SH-SY5Y (cell line): ENCODE data around the gene COG4.

Experiments
- GATA2 ChIP-seq: IDR thresholded peaks from 2 replicates; pipeline ENCODE4 v1.6.1; 2011; ENCODE audit warnings: mild to moderate bottlenecking, low read depth, low read length
- GATA3 ChIP-seq: IDR thresholded peaks from 2 replicates; pipeline ENCODE4 v1.6.1; 2011; ENCODE audit warnings: low read depth, mild to moderate bottlenecking, low read length, moderate library complexity

Gene COG4

DNA sequence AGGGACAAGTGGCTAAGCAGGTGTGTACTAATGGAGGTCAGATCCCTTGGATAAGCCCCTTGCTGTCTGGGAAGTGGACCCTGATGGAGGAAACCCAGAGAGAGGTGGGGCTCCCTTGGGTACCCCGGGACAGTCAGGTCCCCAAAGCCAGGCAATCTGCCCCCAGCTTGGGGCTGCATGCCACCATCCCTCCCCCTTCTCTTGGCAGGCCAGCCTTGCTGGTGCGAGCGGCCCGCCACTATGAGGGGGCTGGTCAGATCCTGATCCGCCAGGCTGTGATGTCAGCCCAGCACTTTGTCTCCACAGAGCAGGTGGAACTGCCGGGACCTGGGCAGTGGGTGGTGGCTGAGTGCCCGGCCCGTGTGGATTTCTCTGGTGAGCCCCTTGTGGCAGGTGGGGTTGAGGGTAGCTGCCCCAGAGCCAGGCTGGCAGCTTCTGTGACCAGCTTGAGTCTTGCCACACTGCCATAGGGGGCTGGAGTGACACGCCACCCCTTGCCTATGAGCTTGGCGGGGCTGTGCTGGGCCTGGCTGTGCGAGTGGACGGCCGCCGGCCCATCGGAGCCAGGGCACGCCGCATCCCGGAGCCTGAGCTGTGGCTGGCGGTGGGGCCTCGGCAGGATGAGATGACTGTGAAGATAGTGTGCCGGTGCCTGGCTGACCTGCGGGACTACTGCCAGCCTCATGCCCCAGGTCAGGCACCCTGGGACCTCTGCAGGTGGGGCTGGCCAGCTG is 48.9 kb downstream of the COG4 start:
- TF ChIP-seq GATA2 (peak; percentile 58), GATA3 (no peak)

DNA sequence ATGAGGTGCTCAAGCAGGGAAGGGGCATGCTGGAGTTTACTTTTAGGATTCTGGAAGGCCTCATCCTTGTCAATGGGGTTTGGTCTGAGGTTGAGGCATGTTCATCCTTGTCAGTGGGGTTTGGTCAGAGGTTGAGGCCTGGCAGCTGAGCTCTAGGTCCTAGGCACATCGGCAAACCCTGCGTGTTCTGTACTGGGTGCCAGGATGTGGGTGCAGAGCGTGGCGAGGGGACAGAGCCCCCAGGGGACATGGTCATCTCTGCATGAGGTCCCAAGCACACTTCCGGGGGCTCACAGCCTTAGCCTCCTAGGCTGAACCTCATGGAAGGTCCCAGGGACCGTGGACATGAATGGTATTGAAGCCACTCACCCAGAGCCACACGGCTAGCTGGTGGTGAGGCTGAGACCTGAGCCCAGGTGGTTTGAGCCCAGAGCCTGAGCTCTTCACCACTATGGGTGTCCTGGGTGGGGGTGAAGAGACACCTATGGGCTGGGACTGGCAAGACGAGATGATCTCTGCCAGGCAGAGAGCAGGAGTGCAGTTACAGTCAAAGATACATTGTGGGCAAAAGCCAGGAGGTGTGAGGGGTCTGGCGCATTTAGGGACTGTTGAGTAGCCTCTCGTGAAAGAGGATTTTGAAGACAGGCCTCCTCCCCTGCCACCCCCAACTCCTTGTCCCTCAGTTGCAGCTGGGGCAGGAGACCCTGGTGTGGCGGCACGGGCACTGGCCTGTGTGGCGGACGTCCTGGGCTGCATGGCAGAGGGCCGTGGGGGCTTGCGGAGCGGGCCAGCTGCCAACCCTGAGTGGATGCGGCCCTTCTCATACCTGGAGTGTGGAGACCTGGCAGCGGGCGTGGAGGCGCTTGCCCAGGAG is 49.7 kb downstream of the COG4 start:
- TF ChIP-seq GATA2 (no peak), GATA3 (no peak)

DNA sequence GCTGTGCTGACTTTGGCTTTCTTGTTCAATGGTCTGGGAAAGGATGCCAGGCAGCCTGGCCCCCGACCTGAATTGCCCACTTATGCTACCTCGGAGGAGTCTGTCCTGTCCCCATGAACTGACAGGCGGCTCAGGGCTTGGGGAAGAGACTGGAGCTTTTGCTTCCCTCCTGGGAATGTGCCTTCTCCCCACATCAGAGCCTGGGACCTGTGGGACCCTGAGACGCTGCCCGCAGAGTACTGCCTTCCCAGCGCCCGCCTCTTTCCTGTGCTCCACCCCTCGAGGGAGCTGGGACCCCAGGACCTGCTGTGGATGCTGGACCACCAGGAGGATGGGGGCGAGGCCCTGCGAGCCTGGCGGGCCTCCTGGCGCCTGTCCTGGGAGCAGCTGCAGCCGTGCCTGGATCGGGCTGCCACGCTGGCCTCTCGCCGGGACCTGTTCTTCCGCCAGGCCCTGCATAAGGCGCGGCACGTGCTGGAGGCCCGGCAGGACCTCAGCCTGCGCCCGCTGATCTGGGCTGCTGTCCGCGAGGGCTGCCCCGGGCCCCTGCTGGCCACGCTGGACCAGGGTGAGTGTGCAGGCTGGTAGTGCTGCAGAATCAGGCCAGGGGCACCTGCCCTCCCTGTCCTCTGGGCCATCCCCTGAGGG is 50.4 kb downstream of the COG4 start:
- TF ChIP-seq GATA2 = no peak
- no peak for TF ChIP-seq GATA3

DNA sequence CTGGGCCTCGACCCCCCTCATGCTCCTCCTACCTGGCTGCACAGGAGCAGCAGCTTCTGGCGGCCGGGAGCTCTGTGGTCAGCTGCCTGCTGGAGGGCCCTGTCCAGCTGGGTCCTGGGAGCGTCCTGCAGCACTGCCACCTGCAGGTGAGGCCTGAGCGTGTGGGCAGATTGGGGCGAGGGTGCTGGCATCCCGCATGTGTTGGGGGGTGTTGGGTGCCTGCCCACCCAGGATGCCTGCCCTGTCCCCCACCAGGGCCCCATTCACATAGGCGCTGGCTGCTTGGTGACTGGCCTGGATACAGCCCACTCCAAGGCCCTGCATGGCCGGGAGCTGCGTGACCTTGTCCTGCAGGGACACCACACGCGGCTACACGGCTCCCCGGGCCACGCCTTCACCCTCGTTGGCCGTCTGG is 52.4 kb downstream of the COG4 start:
- TF ChIP-seq GATA2 (no peak), GATA3 (no peak)

DNA sequence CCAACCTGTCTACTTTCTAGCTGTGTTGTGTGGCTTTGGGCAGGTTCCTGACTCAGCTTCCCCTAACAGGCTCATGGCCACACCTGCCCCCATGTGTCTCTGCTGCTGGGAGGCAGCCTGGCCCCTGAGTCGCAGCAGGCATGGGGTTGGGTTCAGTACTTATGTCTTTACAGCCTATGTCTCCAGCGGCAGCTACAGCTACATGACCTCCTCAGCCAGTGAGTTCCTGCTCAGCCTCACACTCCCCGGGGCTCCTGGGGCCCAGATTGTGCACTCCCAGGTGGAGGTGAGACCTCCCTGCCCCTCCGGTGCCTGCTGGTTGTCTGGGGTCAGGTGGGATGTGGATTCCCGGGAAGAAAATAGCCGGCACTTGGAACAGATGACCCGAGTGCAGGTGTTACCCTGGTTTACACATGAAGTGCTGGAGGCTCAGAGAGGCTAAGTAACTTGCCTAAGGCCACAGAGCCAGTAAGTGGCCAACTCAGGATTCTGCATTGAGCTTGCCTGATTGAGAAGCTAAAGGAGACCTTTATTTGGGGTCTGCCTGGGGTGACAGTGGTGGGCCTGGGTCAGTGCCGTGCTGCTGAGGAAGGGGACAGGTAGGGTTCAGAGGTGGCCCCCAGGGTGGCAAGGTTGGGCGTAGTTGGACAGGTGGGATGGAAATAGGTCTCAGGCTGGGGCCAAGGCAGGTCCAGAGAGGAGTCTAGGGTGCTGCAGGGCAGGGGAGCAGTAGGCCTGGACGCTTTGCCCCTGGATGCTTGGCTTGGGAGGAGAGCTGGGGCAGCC is 53.0 kb downstream of the COG4 start:
- TF ChIP-seq GATA2 (no peak), GATA3 (no peak)

DNA sequence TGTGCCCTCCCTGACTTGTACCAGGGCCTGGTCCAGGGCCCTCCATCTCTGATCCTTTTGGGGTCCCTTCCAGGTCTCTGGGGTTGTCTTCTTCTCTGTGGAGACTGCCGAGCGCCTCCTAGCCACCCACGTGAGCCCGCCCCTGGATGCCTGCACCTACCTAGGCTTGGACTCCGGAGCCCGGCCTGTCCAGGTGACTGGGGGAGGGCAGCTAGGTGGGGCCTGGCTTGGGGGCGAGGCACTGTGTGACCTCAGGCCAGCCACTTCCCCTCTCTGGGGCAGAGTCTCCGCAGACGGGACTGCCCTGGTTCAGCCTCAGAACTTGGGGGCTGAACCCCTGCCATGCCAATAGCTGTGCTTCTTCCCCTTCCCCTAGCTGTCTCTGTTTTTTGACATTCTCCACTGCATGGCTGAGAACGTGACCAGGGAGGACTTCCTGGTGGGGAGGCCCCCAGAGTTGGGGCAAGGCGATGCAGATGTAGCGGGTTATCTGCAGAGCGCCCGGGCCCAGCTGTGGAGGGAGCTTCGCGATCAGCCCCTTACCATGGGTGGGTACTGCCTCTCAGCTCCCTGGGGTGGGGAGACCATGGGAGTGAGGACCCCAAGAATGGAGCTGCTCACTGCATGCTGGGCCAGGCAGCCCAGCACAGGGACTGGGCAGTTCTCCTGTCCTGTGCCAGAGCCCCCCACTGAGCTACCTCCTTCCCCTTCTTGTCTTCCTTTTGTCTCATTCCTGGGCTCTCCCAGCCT is 54.4 kb downstream of the COG4 start:
- TF ChIP-seq GATA2 (no peak), GATA3 (no peak)

DNA sequence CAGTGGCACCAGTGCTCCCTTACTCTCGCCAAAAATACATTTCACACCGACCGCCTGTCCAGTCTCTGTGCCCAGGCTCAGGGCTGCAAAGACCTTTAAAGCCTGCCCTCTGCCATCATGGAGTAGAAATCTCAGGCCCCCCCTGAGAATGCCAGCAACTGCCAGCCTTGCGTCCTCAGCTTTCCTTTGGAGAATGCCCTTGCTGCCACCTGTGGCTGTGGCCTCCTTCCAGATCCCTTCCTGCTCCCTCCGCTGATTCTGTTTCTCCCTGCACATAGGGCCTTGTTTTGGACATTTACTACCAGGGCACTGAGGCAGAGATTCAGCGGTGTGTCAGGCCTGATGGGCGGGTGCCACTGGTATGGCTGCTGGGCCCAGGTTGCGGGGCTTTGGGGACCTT is 55.7 kb downstream of the COG4 start:
- TF ChIP-seq GATA3 (no peak), GATA2 (no peak)

DNA sequence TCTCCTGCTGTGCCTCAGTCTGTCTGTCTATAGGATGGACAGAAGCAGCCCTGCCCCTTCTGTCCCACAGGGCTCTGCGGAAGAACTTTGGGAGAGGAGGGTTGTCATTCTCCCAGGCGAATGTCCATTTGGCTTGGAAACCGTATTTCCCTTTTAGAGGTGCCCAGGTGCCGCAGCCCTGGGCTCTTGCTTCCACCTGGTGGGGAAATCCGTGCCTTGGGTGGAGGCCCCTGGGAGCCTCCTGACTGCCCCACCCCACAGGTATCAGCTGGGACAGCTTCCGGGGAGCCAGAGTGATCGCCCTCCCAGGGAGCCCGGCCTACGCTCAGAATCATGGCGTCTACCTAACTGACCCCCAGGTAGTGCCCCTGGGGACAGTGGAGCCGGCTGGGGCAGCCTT is 56.2 kb downstream of the COG4 start:
- no peak for TF ChIP-seq GATA2
- TF ChIP-seq GATA3 = no peak

DNA sequence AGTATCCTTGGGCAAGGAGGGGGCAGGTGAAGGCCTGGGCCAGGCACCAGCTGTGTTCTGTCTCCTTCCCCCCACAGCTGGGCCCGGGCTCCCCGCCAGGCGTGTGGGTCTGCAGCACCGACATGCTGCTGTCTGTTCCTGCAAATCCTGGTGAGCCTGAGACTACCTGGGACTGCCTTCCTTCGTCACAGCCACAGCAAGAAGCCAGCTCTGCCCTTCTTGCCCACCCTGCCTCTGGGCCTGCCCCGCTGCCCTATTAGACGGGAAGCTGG is 56.6 kb downstream of the COG4 start:
- TF ChIP-seq GATA3 = no peak
- no peak for TF ChIP-seq GATA2

DNA sequence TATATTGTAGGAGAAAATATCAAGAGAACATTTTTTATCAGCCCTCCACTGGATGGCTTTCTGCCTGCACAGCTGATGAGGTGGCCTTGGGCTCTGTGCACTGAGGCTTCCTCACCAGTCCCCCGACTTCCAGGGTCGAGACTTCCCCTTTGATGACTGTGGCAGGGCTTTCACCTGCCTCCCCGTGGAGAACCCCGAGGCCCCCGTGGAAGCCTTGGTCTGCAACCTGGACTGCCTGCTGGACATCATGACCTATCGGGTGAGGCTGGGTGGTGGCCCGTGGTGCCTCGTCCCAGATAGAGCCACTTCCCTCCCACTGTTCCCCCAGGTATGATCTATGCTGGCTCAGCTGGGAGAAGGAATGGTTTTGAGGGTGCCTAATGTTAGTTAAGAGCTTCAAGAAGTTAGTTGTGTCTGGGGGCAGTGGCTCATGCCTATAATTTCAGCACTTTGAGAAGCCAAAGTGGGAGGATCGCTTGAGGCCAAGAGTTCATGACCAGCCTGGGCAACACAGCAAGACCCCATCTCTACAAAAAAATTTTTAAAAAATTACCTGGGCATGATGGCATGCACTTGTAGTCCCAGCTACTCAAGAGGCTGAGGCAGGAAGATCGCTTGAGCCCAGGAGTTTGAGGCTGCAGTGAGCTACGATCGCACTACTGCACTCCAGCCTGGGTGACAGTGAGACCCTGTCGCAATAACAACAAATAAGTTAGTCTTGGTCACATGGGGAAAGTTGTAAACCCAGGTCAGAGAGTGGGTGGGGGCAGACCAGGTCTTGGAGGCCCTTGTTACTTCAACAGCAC is 57.2 kb downstream of the COG4 start:
- TF ChIP-seq GATA2 (no peak), GATA3 (no peak)

DNA sequence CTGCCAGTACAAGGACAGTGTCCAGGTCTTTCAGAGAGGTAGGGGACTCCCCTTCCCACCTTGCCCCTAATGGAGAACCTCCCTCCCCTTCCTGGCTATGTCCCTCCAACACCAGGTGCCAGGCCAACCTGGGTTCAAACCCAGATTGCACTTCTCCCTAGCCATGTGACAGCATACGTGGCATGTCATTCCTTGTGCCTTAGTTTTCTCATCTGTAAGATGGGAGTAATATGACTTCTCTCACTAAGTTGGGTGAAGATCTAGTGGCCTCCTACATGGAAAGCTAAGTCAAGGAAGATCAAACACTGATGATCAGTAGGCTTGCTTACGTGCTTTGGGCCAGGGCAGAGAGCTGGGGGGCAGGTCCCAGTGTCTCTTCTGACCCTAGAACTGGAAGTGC is 60.1 kb downstream of the COG4 start:
- TF ChIP-seq GATA2 = no peak
- TF ChIP-seq GATA3 = no peak

DNA sequence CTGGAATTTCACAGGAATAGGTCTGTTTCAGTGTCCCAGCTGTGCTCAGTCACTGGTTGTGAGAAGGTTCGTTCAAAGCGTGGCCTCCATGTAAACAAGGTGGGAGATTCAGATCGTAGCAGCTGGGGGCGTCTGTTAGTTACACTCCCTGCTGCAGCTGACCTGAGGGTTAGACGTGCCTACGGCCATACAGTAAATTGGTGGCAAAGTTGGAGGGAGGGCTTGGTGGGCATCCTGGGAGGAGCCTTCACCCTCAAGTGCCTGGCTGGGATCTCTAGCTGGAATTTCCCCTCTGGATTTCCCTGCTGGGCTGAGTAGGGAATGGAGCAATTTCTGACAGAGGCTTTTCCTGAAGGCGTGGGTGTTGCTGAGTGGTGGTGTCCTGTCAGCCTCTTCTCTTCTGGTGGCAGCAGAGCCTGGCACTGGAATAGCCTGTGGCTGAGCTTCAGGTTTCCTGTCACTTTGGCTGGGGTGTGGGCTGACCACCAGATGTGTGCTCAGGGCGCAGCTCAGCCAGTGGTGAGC is 62.6 kb downstream of the COG4 start:
- no peak for TF ChIP-seq GATA3
- no peak for TF ChIP-seq GATA2

DNA sequence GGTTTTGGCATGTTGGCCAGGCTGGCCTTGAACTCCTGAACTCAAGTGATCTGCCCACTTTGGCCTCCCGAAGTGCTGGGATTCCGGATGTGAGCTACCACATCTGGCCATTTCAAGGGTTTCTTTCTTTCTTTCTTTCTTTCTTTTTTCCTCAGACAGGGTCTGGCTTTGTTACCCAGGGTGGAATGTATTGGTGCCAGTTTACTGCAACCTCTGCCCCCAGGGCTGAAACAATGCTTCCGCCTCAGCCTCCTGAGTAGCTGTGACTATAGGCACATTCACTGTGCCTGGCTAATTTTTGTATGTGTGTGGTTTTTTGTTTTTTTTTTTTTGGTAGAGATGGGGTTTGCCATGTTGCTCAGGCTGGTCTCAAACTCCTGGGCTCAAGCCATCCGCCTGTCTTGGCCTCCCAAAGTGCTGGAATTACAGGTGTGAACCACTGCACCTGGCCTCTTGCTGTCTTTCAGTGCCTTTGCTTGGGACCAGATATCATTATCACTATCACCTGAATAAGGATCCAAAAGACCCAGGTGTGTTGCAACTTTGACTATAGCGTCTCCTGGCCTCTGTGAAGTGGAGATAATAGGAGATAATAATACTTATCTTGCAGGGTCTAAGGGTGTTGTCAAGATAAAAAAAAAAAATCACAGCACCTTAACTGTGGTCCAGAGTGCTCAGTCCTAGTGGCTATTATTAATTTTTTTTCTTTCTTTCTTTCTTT is 65.7 kb downstream of the COG4 start:
- TF ChIP-seq GATA2 (no peak), GATA3 (no peak)
